Activated CD4-positive, alpha-beta memory T cell treated with anti-CD3 and anti-CD28 coated beads for 36 hours (primary cell): Measurements from ENCODE around the gene MCM9. TPM values are rescaled to one million over a fixed set of nuclear protein-coding genes. Genes with fewer than 3 reads are reported as not detected.

Experiments used
- CTCF ChIA-PET: fragments of 350-600 bp; sonication (Branson Sonifier 250); formaldehyde crosslinking; loops from one replicate; lab custom pipeline; 2021; ENCODE audit warnings: antibody characterized with exemption, inconsistent platforms; lab: Charles Lee
- POLR2A ChIA-PET: fragments of 350-600 bp; sonication (Branson Sonifier 250); formaldehyde crosslinking; loops from one replicate; lab custom pipeline; 2021; ENCODE audit warnings: antibody characterized with exemption; lab: Charles Lee
- DNase-seq: peaks from one replicate; pipeline ENCODE4 v3.0.0-alpha.2; 2020
- H3K27ac Mint-ChIP-seq: one replicate; pipeline ENCODE4 v1.8.0; 2021; ENCODE audit warnings: mixed read lengths
- H3K27me3 Mint-ChIP-seq: one replicate; pipeline ENCODE4 v1.8.0; 2021; ENCODE audit warnings: mixed read lengths
- H3K36me3 Mint-ChIP-seq: one replicate; pipeline ENCODE4 v1.8.0; 2021; ENCODE audit warnings: mixed read lengths
- H3K4me1 Mint-ChIP-seq: one replicate; pipeline ENCODE4 v1.8.0; 2021; ENCODE audit warnings: low read depth, mixed read lengths
- H3K4me3 Mint-ChIP-seq: one replicate; pipeline ENCODE4 v1.8.0; 2021; ENCODE audit warnings: mild to moderate bottlenecking, mixed read lengths
- H3K9me3 Mint-ChIP-seq: one replicate; pipeline ENCODE4 v1.8.0; 2021; ENCODE audit warnings: mixed read lengths
- intact Hi-C: fragments of 100-400 bp; cut with micrococcal nuclease; formaldehyde crosslinking; loops from one replicate; pipeline ENCODE4 v1.15.1; 2023
- total RNA-seq, 2 experiments: library from RNA; stranded (reverse); gene quantifications; one replicate each; pipeline ENCODE4 v1.2.3, GENCODE V29; 2021

MCM9 gene
- total RNA-seq, 2 experiments from 2014 or later: 14.4 to 14.7 TPM

GRCh38 chr6:118965371-118965770, 30.4 kb upstream of the MCM9 start:
- Mint-ChIP-seq H3K4me1 (no peaks in the 10 kb centered on the region), H3K4me3 (no peak overlapping the region), H3K36me3 (no peaks in the 10 kb centered on the region), H3K9me3 (no peaks in the 10 kb centered on the region), H3K27ac (no peak overlapping the region), H3K27me3 (no peaks in the 10 kb centered on the region)
- intact Hi-C loops: no loop called here
- POLR2A ChIA-PET: no interaction called here
- DNase-seq: no peak
- CTCF ChIA-PET: interaction anchor here (1.2 to 11.0 kb wide), 3 partner anchors 113 to 163 kb away, joined by 3 to 200 read pairs (median 4); partner anchors contain the start of gene FAM184A

DNA sequence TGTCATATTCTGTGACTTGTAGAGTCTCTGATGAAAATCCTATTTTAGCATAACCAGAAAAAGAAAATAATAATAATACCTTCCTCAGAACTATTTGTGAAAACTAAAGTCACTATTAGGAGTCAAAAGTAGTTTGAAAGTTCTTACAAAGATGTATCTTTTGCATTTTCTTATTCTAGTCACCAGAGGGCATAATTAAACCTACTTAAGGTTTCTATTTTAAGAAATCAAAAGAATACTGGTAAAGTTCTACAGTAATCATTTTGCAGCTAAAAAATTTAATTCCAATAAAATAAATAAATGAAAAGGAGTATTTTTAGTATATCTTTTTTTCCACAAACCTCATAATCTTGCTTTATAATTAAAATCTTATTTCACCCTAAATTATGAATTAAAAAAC, 28.0 kb upstream of the MCM9 start:
- Mint-ChIP-seq H3K4me1 (peaks cover 6% of the 10 kb centered on the region), H3K9me3 (no peaks in the 10 kb centered on the region), H3K27ac (no peak overlapping the region), H3K27me3 (no peaks in the 10 kb centered on the region), H3K4me3 (no peak overlapping the region), H3K36me3 (no peaks in the 10 kb centered on the region)
- DNase-seq: no peak
- ChIA-PET CTCF (interaction anchor here (0.7 to 11.0 kb wide), 7 partner anchors 9 to 155 kb away, joined by 3 to 200 read pairs (median 4); partner anchors contain the start of gene MCM9), POLR2A (no interaction called here)
- intact Hi-C loops: loop anchor here (1.0 kb wide), 1 partner anchor 147 kb away; no protein-coding TSS in a partner anchor

GRCh38 chr6:118959903-118960302, 24.9 kb upstream of the MCM9 start:
- POLR2A ChIA-PET: no interaction called here
- H3K36me3 Mint-ChIP-seq: no peaks in the 10 kb centered on the region
- no peak for DNase-seq
- CTCF ChIA-PET: interaction anchor here (1.0 to 1.7 kb wide), 3 partner anchors 8 to 169 kb away, joined by 4 to 15 read pairs (median 5); no protein-coding TSS in a partner anchor
- H3K27me3 Mint-ChIP-seq: no peaks in the 10 kb centered on the region
- H3K27ac Mint-ChIP-seq: no peak overlapping the region
- no peak overlapping the region for H3K4me3 Mint-ChIP-seq
- H3K9me3 Mint-ChIP-seq: no peaks in the 10 kb centered on the region
- peaks cover 6% of the 10 kb centered on the region for H3K4me1 Mint-ChIP-seq
- intact Hi-C loops: no loop called here

- DNase-seq: no peak
- no peaks in the 10 kb centered on the region for H3K27me3 Mint-ChIP-seq
- intact Hi-C loops: no loop called here
- H3K9me3 Mint-ChIP-seq: peaks cover 19% of the 10 kb centered on the region
- H3K4me3 Mint-ChIP-seq: no peak overlapping the region
- no peaks in the 10 kb centered on the region for H3K4me1 Mint-ChIP-seq
- POLR2A ChIA-PET: no interaction called here
- CTCF ChIA-PET: interaction anchor here (1.0 kb wide), 1 partner anchor 157 kb away, joined by 5 read pairs; no protein-coding TSS in a partner anchor
- no peaks in the 10 kb centered on the region for H3K36me3 Mint-ChIP-seq
- no peak overlapping the region for H3K27ac Mint-ChIP-seq
Observed at GRCh38 chr6:118953391-118953790, 18.4 kb upstream of the MCM9 start.

DNA sequence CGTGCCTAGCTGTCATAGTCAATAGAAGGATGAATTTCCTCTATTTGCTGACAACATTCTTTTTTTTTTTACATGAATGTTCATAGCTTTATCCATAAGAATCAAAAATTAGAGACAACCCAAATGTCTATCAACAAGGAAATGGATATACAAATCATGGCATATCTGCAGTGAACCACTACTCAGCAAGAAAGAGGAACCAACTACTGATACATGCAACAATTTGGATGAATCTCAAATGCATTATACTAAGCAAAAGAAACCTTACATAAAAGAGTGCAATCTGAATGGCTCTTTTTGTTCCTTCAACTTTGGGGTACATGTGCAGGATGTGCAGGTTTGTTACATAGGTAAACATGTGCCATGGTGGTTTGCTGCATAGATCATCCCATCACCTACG, 17.7 kb upstream of the MCM9 start:
- ChIA-PET POLR2A (no interaction called here), CTCF (interaction anchor here (1.0 kb wide), 1 partner anchor 158 kb away, joined by 5 read pairs; no protein-coding TSS in a partner anchor)
- no peaks in the 10 kb centered on the region for H3K4me1 Mint-ChIP-seq
- no peak overlapping the region for H3K27ac Mint-ChIP-seq
- H3K36me3 Mint-ChIP-seq: no peaks in the 10 kb centered on the region
- H3K4me3 Mint-ChIP-seq: no peak overlapping the region
- no peak for DNase-seq
- intact Hi-C loops: no loop called here
- H3K9me3 Mint-ChIP-seq: peaks cover 19% of the 10 kb centered on the region
- H3K27me3 Mint-ChIP-seq: no peaks in the 10 kb centered on the region

- peaks cover 62% of the 10 kb centered on the region for H3K9me3 Mint-ChIP-seq
- CTCF ChIA-PET: interaction anchor here (0.7 kb wide), 1 partner anchor 166 kb away, joined by 3 read pairs; no protein-coding TSS in a partner anchor
- H3K4me3 Mint-ChIP-seq: no peak overlapping the region
- intact Hi-C loops: no loop called here
- POLR2A ChIA-PET: no interaction called here
- DNase-seq: no peak
- H3K27me3 Mint-ChIP-seq: no peaks in the 10 kb centered on the region
- H3K27ac Mint-ChIP-seq: no peak overlapping the region
- peaks cover 19% of the 10 kb centered on the region for H3K36me3 Mint-ChIP-seq
- H3K4me1 Mint-ChIP-seq: no peaks in the 10 kb centered on the region
Observed at GRCh38 chr6:118945217-118945616, 10.3 kb upstream of the MCM9 start.

GRCh38 chr6:118940770-118941169, 5.8 kb upstream of the MCM9 start:
- Mint-ChIP-seq H3K9me3 (peaks cover 35% of the 10 kb centered on the region), H3K4me3 (no peak overlapping the region), H3K36me3 (peaks cover 36% of the 10 kb centered on the region), H3K27ac (no peak overlapping the region), H3K4me1 (peaks cover 4% of the 10 kb centered on the region), H3K27me3 (no peaks in the 10 kb centered on the region)
- ChIA-PET CTCF (interaction anchor here (0.6 kb wide), 1 partner anchor 406 kb away, joined by 3 read pairs; no protein-coding TSS in a partner anchor), POLR2A (no interaction called here)
- intact Hi-C loops: no loop called here
- no peak for DNase-seq

- CTCF ChIA-PET: no interaction called here
- Mint-ChIP-seq H3K9me3 (peaks cover 24% of the 10 kb centered on the region), H3K36me3 (peaks cover 31% of the 10 kb centered on the region), H3K4me3 (no peak overlapping the region), H3K27me3 (no peaks in the 10 kb centered on the region), H3K27ac (no peak overlapping the region), H3K4me1 (peaks cover 9% of the 10 kb centered on the region)
- POLR2A ChIA-PET: interaction anchor here (0.6 kb wide), 1 partner anchor 227 kb away, joined by 4 read pairs; no protein-coding TSS in a partner anchor
- no peak for DNase-seq
- intact Hi-C loops: no loop called here
Observed at GRCh38 chr6:118939683-118940082, 4.7 kb upstream of the MCM9 start.

DNA sequence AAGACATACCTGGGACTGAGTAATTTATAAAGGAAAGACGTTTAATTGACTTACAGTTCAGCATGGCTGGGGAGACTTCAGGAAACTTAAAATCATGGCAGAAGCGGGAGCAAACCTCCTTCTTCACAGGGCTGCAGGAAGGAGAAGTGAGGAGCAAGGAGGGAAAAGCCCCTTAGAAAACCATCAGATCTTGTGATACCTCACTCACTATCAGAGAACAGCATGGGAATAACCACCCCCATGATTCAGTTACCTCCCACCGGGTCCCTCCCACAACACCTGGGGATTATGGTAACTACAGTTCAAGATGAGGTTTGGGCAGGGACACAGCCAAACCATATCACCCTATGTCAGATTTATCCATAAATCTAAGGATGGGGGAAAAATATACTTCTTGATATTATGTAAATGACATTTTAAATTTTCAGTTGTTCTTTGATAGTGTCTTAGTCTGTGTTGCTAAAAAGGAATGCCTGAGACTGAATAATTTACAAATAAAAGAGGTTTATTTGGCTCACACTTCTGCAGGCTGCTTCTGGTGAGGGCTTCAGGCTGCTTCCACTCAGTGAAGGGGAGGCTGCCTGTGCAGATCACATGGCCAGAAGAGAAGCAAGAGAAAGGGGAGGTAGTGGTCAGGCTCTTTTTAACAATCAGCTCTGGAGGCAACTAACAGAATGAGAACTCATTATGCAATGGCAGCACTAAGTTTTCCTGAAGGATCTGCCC, 1.2 kb upstream of the MCM9 start:
- Mint-ChIP-seq H3K4me3 (no peak overlapping the region), H3K4me1 (peaks cover 20% of the 10 kb centered on the region), H3K27ac (no peak overlapping the region), H3K9me3 (peaks cover 8% of the 10 kb centered on the region), H3K36me3 (peaks cover 29% of the 10 kb centered on the region), H3K27me3 (no peaks in the 10 kb centered on the region)
- intact Hi-C loops: loop anchor here (1.0 kb wide), 3 partner anchors 141 to 413 kb away; partner anchors contain the start of gene MAN1A1
- POLR2A ChIA-PET: interaction anchor here (0.5 to 2.0 kb wide), 2 partner anchors 40 to 226 kb away, joined by 3 to 9 read pairs; no protein-coding TSS in a partner anchor
- CTCF ChIA-PET: interaction anchor here (2.3 kb wide), 2 partner anchors 39 to 174 kb away, joined by 7 to 12 read pairs; no protein-coding TSS in a partner anchor
- no peak for DNase-seq

GRCh38 chr6:118935331-118935668, 341 bp upstream of the MCM9 start:
- intact Hi-C loops: loop anchor here (1.0 kb wide), 3 partner anchors 142 to 414 kb away; partner anchors contain the start of gene MAN1A1
- Mint-ChIP-seq H3K4me3 (peak overlapping the region; percentile 81), H3K27ac (peak overlapping the region; percentile 76), H3K4me1 (peaks cover 23% of the 10 kb centered on the region), H3K27me3 (no peaks in the 10 kb centered on the region), H3K36me3 (peaks cover 37% of the 10 kb centered on the region), H3K9me3 (peaks cover 5% of the 10 kb centered on the region)
- DNase-seq: no peak
- CTCF ChIA-PET: interaction anchor here (1.1 to 2.3 kb wide), 4 partner anchors 28 to 175 kb away, joined by 3 to 12 read pairs (median 6); no protein-coding TSS in a partner anchor
- POLR2A ChIA-PET: interaction anchor here (0.6 to 2.0 kb wide), 6 partner anchors 38 to 284 kb away, joined by 3 to 10 read pairs (median 4); partner anchors contain the start of genes ASF1A and FAM184A

- Mint-ChIP-seq H3K27ac (peak overlapping the region; percentile 82), H3K4me3 (peak overlapping the region; percentile 81), H3K36me3 (peaks cover 30% of the 10 kb centered on the region), H3K9me3 (peaks cover 5% of the 10 kb centered on the region), H3K27me3 (no peaks in the 10 kb centered on the region), H3K4me1 (peaks cover 23% of the 10 kb centered on the region)
- no peak for DNase-seq
- intact Hi-C loops: loop anchor here (1.0 kb wide), 1 partner anchor 40 kb away; the partner anchor contains the start of gene ASF1A
- CTCF ChIA-PET: interaction anchor here (1.1 to 2.3 kb wide), 3 partner anchors 29 to 176 kb away, joined by 4 to 12 read pairs (median 7); no protein-coding TSS in a partner anchor
- POLR2A ChIA-PET: interaction anchor here (1.0 to 2.0 kb wide), 4 partner anchors 38 to 145 kb away, joined by 4 to 10 read pairs (median 7); partner anchors contain the start of genes ASF1A and FAM184A
Observed at GRCh38 chr6:118933855-118934460, 1.0 kb downstream of the MCM9 start.
